Smooth muscle cell (in vitro differentiated cells): Measurements from ENCODE around the gene DEFB124. TPM values are rescaled to one million over a fixed set of nuclear protein-coding genes. Genes with fewer than 3 reads are reported as not detected.

Experiments
- DNase-seq: peaks from one replicate; lab custom pipeline; 2025; ENCODE audit not compliant: unreplicated experiment; lab: John Stamatoyannopoulos, UW
- H2AFZ ChIP-seq: fragments of 200-600 bp; sonication (generic); 2 replicates; pipeline ENCODE4 v1.6.0; 2016; ENCODE audit warnings: antibody characterized with exemption, low read depth, mild to moderate bottlenecking
- H3F3A ChIP-seq: fragments of 200-600 bp; sonication (generic); 2 replicates; pipeline ENCODE4 v1.6.0; 2017; ENCODE audit warnings: antibody characterized with exemption, low read depth
- H3K27ac ChIP-seq: fragments of 200-600 bp; sonication (generic); 2 replicates; pipeline ENCODE4 v1.5.1; 2016; ENCODE audit warnings: low read depth, mild to moderate bottlenecking
- H3K27me3 ChIP-seq: fragments of 200-600 bp; sonication (generic); 2 replicates; pipeline ENCODE4 v1.6.1; 2016; ENCODE audit warnings: low read depth, mild to moderate bottlenecking
- H3K36me3 ChIP-seq: fragments of 200-600 bp; sonication (generic); 2 replicates; pipeline ENCODE4 v1.5.1; 2016; ENCODE audit warnings: low read depth
- H3K4me1 ChIP-seq: fragments of 200-600 bp; sonication (generic); 2 replicates; pipeline ENCODE4 v1.5.1; 2016; ENCODE audit warnings: low read depth
- H3K4me2 ChIP-seq: fragments of 200-600 bp; sonication (generic); 2 replicates; pipeline ENCODE4 v1.6.0; 2016; ENCODE audit warnings: mild to moderate bottlenecking
- H3K4me3 ChIP-seq: fragments of 200-600 bp; sonication (generic); 2 replicates; pipeline ENCODE4 v1.5.1; 2016; ENCODE audit warnings: mild to moderate bottlenecking
- H3K79me2 ChIP-seq: fragments of 200-600 bp; sonication (generic); 2 replicates; pipeline ENCODE4 v1.6.0; 2016; ENCODE audit warnings: low read depth, mild to moderate bottlenecking
- H3K9ac ChIP-seq: fragments of 200-600 bp; sonication (generic); 2 replicates; pipeline ENCODE4 v1.6.0; 2016; ENCODE audit warnings: low read depth
- H3K9me3 ChIP-seq: fragments of 200-600 bp; sonication (generic); replicated peaks from 2 replicates; pipeline ENCODE4 v1.5.1; 2016; ENCODE audit warnings: low read depth
- H4K20me1 ChIP-seq: fragments of 200-600 bp; sonication (generic); 2 replicates; pipeline ENCODE4 v1.6.0; 2016; ENCODE audit warnings: low read depth
- CTCF ChIP-seq: fragments of 200-600 bp; sonication (generic); IDR thresholded peaks from 2 replicates; pipeline ENCODE4 v1.5.1; 2017; ENCODE audit warnings: borderline replicate concordance, mild to moderate bottlenecking, antibody characterized with exemption; ENCODE audit not compliant: insufficient read depth, poor library complexity, severe bottlenecking
- WGBS: methylation state at CpG from one replicate; pipeline ENCODE4 v1.1.7; 2016; ENCODE audit warnings: low lambda C conversion rate; 5-methylcytosine and 5-hydroxymethylcytosine counted together
- polyA plus RNA-seq: library from polyadenylated mRNA; unstranded; fragments of >200 nt; fragmentation: Nextera tagmentation; extraction: Ambion mirVana; gene quantifications from 2 replicates; pipeline ENCODE4 v1.2.1, GENCODE V29; 2016
- total RNA-seq: library from RNA; depleted of rRNA; stranded (reverse); fragments of >200 nt; gene quantifications from 2 replicates; pipeline ENCODE4 v1.2.3, GENCODE V29; 2014

The DEFB124 gene
- total and polyA plus RNA-seq, 2 experiments from 2014 or later: not detected

GRCh38 chr20:31489152-31489551 lies 14.2 kb upstream of the DEFB124 start:
- Histone ChIP-seq H3F3A (no peaks in the 10 kb centered on the region), H3K79me2 (no peaks in the 10 kb centered on the region), H3K4me1 (no peaks in the 10 kb centered on the region), H3K9me3 (no peaks in the 10 kb centered on the region), H3K4me3 (no peak overlapping the region), H3K9ac (no peak overlapping the region), H2AFZ (no peak overlapping the region), H3K27ac (no peak overlapping the region), H3K36me3 (no peaks in the 10 kb centered on the region), H3K4me2 (no peak overlapping the region), H4K20me1 (no peaks in the 10 kb centered on the region), H3K27me3 (no peaks in the 10 kb centered on the region)
- no peak for DNase-seq
- no peak for TF ChIP-seq CTCF
- WGBS: 59% methylated on average over 3 of the region's 3 CpGs

DNA sequence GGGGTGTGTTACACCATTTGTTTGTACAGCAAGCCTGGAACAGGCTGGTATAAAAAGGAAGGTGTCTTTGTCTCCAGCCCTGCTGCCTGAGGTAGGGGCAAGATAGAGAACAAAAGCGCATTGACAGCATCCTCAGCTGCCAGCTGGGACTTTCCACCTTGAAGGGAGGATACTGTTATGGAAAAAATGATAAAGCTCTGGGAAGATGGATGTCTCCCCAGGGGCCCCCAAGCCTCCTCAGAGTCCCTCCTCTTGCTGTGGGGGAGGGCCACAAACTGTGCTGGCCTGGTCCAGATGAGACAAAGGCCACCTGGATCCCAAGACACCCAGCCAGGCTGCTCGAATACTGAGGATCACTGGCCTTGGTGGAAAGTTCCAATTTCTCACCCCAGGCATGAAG lies 13.2 kb upstream of the DEFB124 start:
- Histone ChIP-seq H3K9me3 (no peaks in the 10 kb centered on the region), H3K79me2 (no peaks in the 10 kb centered on the region), H3K36me3 (no peaks in the 10 kb centered on the region), H3K4me2 (no peak overlapping the region), H3F3A (no peaks in the 10 kb centered on the region), H4K20me1 (no peaks in the 10 kb centered on the region), H2AFZ (no peak overlapping the region), H3K27me3 (no peaks in the 10 kb centered on the region), H3K4me3 (no peak overlapping the region), H3K9ac (no peak overlapping the region), H3K27ac (no peak overlapping the region), H3K4me1 (no peaks in the 10 kb centered on the region)
- no peak for DNase-seq
- WGBS: 62% methylated on average over 2 of the region's 2 CpGs
- no peak for TF ChIP-seq CTCF

GRCh38 chr20:31485450-31486339 lies 10.8 kb upstream of the DEFB124 start:
- Histone ChIP-seq H3K27me3 (no peaks in the 10 kb centered on the region), H3F3A (no peaks in the 10 kb centered on the region), H3K4me1 (no peaks in the 10 kb centered on the region), H3K36me3 (no peaks in the 10 kb centered on the region), H3K79me2 (no peaks in the 10 kb centered on the region), H3K4me3 (no peak overlapping the region), H2AFZ (no peak overlapping the region), H4K20me1 (no peaks in the 10 kb centered on the region), H3K27ac (no peak overlapping the region), H3K4me2 (no peak overlapping the region), H3K9ac (no peak overlapping the region), H3K9me3 (no peaks in the 10 kb centered on the region)
- WGBS: 55% methylated on average over 30 of the region's 31 CpGs
- TF ChIP-seq CTCF: no peak
- DNase-seq: no peak

- Histone ChIP-seq H3K79me2 (no peaks in the 10 kb centered on the region), H3F3A (no peaks in the 10 kb centered on the region)
- 84% methylated on average over 36 of the region's 36 CpGs for WGBS
Measured at GRCh38 chr20:31484001-31484400, 9.1 kb upstream of the DEFB124 start.

More at GRCh38 chr20:31484001-31484400, 9.1 kb upstream of the DEFB124 start:
- Histone ChIP-seq H4K20me1 (no peaks in the 10 kb centered on the region), H3K27me3 (no peaks in the 10 kb centered on the region), H3K4me2 (no peak overlapping the region), H3K9ac (no peak overlapping the region), H3K27ac (no peak overlapping the region), H2AFZ (no peak overlapping the region), H3K9me3 (no peaks in the 10 kb centered on the region), H3K36me3 (no peaks in the 10 kb centered on the region), H3K4me3 (no peak overlapping the region), H3K4me1 (no peaks in the 10 kb centered on the region)
- DNase-seq: no peak
- TF ChIP-seq CTCF: no peak
